D721Med (cell line): ENCODE measurements around the gene FOXN4.

Experiments used
- DNase-seq: peaks from one replicate; pipeline ENCODE4 v3.0.0; 2011; ENCODE audit warnings: low spot score; ENCODE audit not compliant: insufficient read length
- FAIRE-seq: peaks from 2 replicates; lab custom pipeline; 2011; peaks lifted over from hg19 to GRCh38; lab: Jason Lieb, UNC
- CTCF ChIP-seq: IDR thresholded peaks from 2 replicates; pipeline ENCODE4 v1.5.1; 2012; ENCODE audit warnings: mild to moderate bottlenecking, control low read depth; ENCODE audit not compliant: insufficient read depth; ENCODE audit errors: missing control alignments

Gene FOXN4

GRCh38 chr12:109228664-109229063, 80.4 kb downstream of the FOXN4 start:
- no peak for FAIRE-seq
- no peak for DNase-seq
- no peak for TF ChIP-seq CTCF
